HK-2 (cell line): ENCODE results near the gene PRR16.
"Not testable (repeated sequence)": the region's sequence is repeated elsewhere in the genome, so short reads cannot be mapped to it uniquely, and the experiment has no call there.

Experiments used
- DNase-seq: peaks from one replicate; pipeline ENCODE4 v3.0.0-alpha.2; 2018; ENCODE audit not compliant: unreplicated experiment

Gene PRR16

DNA sequence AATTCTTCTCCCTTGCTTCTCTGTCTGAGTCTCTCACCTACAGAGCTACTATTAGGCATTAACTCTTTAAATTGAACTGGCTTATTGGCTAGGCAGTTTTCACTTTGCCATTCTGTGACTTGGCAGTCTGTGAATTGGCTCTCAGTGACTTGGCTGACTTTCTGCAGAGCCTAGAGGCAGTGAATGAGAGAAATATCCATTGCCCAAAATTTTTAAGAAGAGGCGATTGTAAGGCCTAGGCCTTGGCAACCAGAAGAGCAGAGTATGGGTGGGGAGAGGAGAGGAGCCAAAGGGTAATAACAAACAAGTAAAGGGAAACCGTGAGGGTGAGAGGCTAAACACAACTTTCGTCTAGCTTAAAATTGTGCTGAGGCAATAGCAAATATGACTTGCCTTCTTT, 176.7 kb downstream of the PRR16 start:
- no peak for DNase-seq

DNA sequence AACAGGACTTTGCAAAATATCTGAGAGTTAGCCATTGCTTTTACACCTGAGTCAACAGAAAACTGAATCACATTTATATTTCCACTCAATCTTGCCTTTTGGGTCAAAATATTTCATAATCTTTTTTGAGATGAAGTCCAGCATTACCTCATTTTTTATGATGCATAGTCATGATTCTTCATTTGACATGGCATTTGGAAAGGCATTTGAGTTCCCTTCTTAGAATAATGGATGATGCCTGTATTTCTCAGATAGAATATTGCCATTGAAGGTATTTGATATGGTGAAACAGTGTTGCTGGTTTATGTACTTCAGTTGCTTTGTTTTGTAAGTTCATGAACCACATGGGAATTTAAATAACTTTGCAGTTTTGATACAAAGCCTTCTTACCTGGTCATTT, 180.4 kb downstream of the PRR16 start:
- DNase-seq, result no peak

- no peak for DNase-seq
These were observed 191.8 kb downstream of the PRR16 start for GRCh38 chr5:120655828-120656435.

- DNase-seq, result no peak
These were observed 193.0 kb downstream of the PRR16 start for GRCh38 chr5:120657104-120657503.

DNA sequence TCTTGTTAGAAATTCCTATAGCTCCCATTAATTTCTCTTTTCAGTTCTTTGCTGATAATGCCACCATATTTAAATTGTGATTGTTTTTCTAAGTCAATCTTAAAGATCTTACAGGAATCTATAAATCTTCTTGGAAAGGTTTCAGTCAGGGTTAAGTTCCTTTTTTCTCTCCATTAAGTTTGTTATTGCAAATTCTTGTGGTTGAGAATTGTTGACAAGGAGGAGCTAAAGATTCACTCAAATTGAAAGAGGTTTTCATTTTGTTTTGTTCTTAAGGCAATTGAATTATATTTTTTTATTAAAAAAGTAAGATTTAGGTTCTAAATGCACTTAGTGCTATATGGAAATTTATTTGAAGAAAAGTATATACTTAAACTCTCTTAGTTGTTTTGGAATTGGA, 213.4 kb downstream of the PRR16 start:
- no peak for DNase-seq

GRCh38 chr5:120678279-120678678, 214.2 kb downstream of the PRR16 start:
- no peak for DNase-seq

DNA sequence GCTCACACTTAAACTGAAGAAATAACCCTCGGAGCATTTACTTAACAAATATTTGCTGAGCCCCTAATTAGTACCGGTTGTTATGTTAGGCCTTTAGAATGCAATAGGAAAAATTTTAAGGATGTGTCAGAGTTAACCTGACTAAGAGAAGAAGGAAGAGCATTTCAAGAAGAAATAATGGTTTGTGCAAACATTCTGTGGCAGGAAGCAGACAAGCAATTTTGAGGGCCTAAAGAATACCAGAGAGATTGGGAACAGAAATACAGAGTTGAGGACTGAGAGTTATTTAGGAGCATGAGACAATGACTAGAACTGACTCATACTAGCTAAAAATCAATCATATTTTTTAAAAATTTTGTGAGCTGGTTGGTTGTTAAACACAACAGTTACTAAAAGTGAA, 218.8 kb downstream of the PRR16 start:
- no peak for DNase-seq

DNA sequence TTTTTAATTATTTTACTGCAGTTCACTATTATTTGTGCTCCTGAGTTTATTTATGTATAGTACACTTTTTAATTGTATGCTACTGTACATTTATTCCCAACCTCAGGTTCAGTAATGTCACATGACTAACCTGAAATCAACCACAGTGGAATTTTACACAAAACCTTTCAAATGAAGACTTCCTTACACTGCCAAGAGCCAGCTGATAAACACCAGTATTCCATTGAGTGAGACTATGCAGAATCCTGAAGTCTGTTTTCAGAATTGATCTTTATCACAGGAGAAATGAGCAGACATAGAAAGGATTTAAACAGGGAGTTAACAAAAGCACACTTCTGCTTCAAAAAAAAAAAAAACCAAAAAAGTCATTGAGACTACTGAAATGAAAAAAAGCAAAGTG, 219.5 kb downstream of the PRR16 start:
- no peak for DNase-seq

GRCh38 chr5:120684213-120684612, 220.1 kb downstream of the PRR16 start:
- DNase-seq, result no peak

GRCh38 chr5:120684749-120685415, 220.8 kb downstream of the PRR16 start:
- DNase-seq, result no peak

- DNase-seq, result no peak
These were observed 226.7 kb downstream of the PRR16 start for GRCh38 chr5:120690621-120691407.

GRCh38 chr5:120692325-120692724, 228.2 kb downstream of the PRR16 start:
- DNase-seq, result no peak

- DNase-seq, result no peak
These were observed 231.3 kb downstream of the PRR16 start for GRCh38 chr5:120695368-120695880.

DNA sequence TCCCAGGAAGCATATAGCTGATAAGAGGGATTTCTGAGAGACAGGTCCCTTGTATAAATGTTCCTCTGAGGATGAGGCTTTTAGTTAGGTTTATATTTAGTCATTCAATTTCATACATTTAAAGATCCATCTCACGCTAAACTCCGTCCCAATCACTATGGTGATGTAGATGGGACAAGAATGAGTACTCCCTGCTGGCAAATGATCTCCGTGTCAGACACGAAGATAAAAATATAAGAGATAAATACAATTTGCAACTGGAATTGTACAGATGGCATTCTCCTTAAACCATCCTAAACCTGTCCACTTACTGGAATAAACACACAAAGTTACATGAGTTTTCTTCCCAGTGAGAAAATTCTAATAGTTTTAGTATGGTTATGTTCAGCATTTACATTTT, 233.0 kb downstream of the PRR16 start:
- no peak for DNase-seq

DNA sequence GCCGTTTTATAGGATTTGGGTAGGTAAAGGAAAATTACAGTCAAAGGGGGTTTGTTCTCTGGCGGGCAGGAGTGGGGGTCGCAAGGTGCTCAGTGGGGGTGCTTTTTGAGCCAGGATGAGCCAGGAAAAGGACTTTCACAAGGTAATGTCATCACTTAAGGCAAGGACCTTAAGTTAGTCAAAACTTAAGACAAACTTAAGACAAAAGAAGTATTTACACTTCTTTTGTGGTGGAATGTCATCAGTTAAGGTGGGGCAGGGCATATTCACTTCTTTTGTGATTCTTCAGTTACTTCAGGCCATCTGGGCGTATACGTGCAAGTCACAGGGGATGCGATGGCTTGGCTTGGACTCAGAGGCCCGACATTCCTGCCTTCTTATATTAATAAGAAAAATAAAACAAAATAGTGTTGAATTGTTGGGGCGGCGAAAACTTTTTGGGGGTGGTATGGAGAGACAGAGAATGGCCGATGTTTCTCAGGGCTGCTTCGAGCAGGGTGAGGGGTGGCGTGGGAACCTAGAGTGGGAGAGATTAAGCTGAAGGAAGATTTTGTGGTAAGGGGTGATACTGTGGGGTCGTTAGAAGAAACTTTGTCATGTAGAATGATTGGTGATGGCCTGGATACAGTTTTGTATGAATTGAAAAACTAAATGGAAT, 233.7 kb downstream of the PRR16 start:
- DNase-seq, result not testable (repeated sequence)

DNA sequence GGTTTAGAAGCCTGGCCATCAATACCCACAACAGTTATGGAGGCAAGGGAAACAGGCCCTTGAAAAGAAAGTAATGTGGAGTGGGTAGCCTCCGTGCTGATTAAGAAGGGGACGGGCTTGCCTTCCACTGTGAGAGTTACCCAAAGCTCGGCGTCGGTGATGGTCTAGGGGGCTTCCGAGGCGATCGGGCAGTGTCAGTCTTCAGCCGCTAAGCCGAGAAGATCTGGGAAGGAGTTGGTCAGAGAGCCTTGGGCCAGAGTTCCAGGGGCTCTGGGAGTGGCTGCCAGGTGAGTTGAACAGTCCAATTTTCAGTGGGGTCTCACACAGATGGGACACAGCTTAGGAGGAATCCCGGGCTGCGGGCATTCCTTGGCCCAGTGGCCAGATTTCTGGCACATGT, 236.6 kb downstream of the PRR16 start:
- not testable (repeated sequence) for DNase-seq

GRCh38 chr5:120702817-120703538, 238.9 kb downstream of the PRR16 start:
- DNase-seq, result not testable (repeated sequence)

GRCh38 chr5:120703918-120704587, 240.0 kb downstream of the PRR16 start:
- DNase-seq, result no peak

GRCh38 chr5:120706877-120707276, 242.8 kb downstream of the PRR16 start:
- no peak for DNase-seq

DNA sequence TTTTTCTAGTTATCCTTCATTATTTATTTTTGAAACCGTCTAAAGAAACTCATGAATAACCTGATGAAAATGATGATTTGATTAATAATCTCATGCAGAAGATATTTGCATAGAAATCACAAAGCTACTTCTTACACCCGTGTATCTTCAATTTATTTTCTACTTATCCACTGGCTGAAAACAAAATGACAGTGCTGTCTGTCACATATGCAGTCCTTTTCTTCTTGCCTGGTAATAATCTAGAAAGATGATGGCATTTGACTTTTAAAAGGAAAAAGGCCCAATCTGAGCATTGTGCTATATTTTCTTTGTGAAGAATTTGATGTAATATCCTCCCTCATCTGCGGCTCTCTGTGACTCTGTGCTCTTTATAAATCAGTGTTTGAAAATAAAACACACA, 253.3 kb downstream of the PRR16 start:
- no peak for DNase-seq

- no peak for DNase-seq
These were observed 266.1 kb downstream of the PRR16 start for GRCh38 chr5:120730214-120730613.
